Measurements from ENCODE around the gene TM9SF3. TPM values are rescaled to one million over a fixed set of nuclear protein-coding genes. Genes with fewer than 3 reads are reported as not detected.

The TM9SF3 gene
- total and polyA plus RNA-seq, 10 of the 15 experiments (the other 5 are each of a cell fraction or from before 2014, with no cell fraction given), result 17.1 to 85.4 (median 44.9) TPM

DNA sequence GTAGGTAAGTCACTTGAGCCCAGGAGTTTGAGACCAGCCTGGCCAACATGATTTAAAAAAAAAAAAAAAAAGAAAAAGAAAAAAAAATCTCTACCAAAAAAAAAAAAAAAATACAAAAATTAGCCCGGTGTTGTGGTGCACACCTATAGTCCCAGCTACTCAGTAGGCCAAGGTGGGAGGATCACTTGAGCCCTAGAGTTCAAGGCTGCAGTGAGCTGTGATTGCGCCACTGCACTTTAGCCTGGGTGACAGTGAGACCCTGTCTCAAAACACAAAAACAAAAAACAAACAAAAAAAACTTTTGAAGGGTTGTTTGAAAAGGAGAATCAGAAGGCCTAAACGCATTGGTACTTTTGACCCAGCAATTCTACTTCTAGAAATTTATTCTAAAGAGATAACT lies 86.8 kb downstream of the TM9SF3 start:
- TF ChIP-seq RAD51 (IDR thresholded peaks at IDR 0.05) (no peak), ETV6 (conservative IDR thresholded peaks at IDR 0.05 in 1 of 2, IDR thresholded peaks at IDR 0.05 in 1 of 2; ENCODE audit: borderline replicate concordance in 1 of 2, low read depth in 1 of 2) (no peak), RELA (IDR thresholded peaks at IDR 0.05; ENCODE audit: borderline replicate concordance, partially characterized antibody) (no peak), SREBF2 (IDR thresholded peaks at IDR 0.05; ENCODE audit: low read length) (no peak), KLF5 (IDR thresholded peaks at IDR 0.05; ENCODE audit: partially characterized antibody) (no peak), STAT1 (conservative IDR thresholded peaks at IDR 0.05) (no peak), MTA3 (IDR thresholded peaks at IDR 0.05; ENCODE audit: borderline replicate concordance, low read length) (no peak)
- TF ChIP-seq, protein P1, sequence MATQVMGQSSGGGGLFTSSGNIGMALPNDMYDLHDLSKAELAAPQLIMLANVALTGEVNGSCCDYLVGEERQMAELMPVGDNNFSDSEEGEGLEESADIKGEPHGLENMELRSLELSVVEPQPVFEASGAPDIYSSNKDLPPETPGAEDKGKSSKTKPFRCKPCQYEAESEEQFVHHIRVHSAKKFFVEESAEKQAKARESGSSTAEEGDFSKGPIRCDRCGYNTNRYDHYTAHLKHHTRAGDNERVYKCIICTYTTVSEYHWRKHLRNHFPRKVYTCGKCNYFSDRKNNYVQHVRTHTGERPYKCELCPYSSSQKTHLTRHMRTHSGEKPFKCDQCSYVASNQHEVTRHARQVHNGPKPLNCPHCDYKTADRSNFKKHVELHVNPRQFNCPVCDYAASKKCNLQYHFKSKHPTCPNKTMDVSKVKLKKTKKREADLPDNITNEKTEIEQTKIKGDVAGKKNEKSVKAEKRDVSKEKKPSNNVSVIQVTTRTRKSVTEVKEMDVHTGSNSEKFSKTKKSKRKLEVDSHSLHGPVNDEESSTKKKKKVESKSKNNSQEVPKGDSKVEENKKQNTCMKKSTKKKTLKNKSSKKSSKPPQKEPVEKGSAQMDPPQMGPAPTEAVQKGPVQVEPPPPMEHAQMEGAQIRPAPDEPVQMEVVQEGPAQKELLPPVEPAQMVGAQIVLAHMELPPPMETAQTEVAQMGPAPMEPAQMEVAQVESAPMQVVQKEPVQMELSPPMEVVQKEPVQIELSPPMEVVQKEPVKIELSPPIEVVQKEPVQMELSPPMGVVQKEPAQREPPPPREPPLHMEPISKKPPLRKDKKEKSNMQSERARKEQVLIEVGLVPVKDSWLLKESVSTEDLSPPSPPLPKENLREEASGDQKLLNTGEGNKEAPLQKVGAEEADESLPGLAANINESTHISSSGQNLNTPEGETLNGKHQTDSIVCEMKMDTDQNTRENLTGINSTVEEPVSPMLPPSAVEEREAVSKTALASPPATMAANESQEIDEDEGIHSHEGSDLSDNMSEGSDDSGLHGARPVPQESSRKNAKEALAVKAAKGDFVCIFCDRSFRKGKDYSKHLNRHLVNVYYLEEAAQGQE (IDR thresholded peaks at IDR 0.05; ENCODE audit: low read depth, low read length), result no peak
- ATAC-seq, result no peak
- ChIA-PET RAD21 (ENCODE audit: unreplicated experiment) (no interaction called here), CTCF (interaction anchor here (0.6 to 0.9 kb wide), 3 partner anchors 19 to 126 kb away, joined by 4 read pairs; no protein-coding TSS in a partner anchor), SMC1A (ENCODE audit: uncharacterized antibody, unreplicated experiment) (interaction anchor here (2.3 to 2.6 kb wide), 2 partner anchors 9 to 10 kb away, joined by 9 to 10 read pairs; no protein-coding TSS in a partner anchor), POLR2A (no interaction called here)
- in situ Hi-C loops (cut with MboI), result no loop called here
- Histone ChIP-seq H3K9ac (ENCODE audit: control insufficient read depth, insufficient read depth, low read length) (no peak overlapping the region), H3K4me1 (ENCODE audit: control insufficient read depth, insufficient read depth, low read length) (no peaks in the 10 kb centered on the region), H3K36me3 (ENCODE audit: control insufficient read depth in 2 of 2, insufficient read depth in 2 of 2, low read length in 1 of 2) (no peaks in the 10 kb centered on the region), H3K27ac (ENCODE audit: control insufficient read depth, insufficient read depth) (no peak overlapping the region), H3K4me3 (no peak overlapping the region), H3K27me3 (replicated peaks in 1 of 2; ENCODE audit: control insufficient read depth in 2 of 2, insufficient read depth in 2 of 2, low read length in 1 of 2) (no peaks in the 10 kb centered on the region; a peak in 1 of 4 replicates), H4K20me1 (ENCODE audit: control insufficient read depth, insufficient read depth) (no peaks in the 10 kb centered on the region), H3K4me2 (ENCODE audit: control insufficient read depth, insufficient read depth) (no peak overlapping the region), H3K9me3 (replicated peaks; ENCODE audit: control insufficient read depth, insufficient read depth, low read length) (no peaks in the 10 kb centered on the region), H3K79me2 (ENCODE audit: control insufficient read depth, insufficient read depth, low read length) (no peaks in the 10 kb centered on the region), H2AFZ (ENCODE audit: control insufficient read depth, low read depth, low read length) (no peak overlapping the region)
- no peak for DNase-seq (ENCODE audit: low read depth, low spot score)
- intact Hi-C loops (cut with micrococcal nuclease; ENCODE audit: unreplicated experiment), result no loop called here
- WGBS (ENCODE audit: insufficient coverage, insufficient replicate concordance, low lambda C conversion rate, missing lambda C conversion rate), result 91% methylated on average over 3 of the region's 3 CpGs
- FAIRE-seq, result no peak
- no TSS peak for BruUV-seq (replicated peaks)

Data from GM12878 (cell line).